Ovary (tissue), 9 donors: ENCODE results near the gene TXNDC2. TPM values are rescaled to one million over a fixed set of nuclear protein-coding genes. Genes with fewer than 3 reads are reported as not detected.

Source experiments
- DNase-seq, 5 donors: peaks; one replicate each; pipeline ENCODE4 v3.0.0-alpha.2; 2019 to 2020
- H3K27ac ChIP-seq, 2 donors: fragments of 200-600 bp; one replicate each; pipeline versions ENCODE4 v1.5.1 to v1.8.0; 2019 to 2022
- H3K27me3 ChIP-seq: fragments of 200-600 bp; one replicate; pipeline ENCODE4 v1.8.0; 2022
- H3K36me3 ChIP-seq: fragments of 200-600 bp; sonication (generic); one replicate; pipeline ENCODE4 v1.5.1; 2019
- H3K4me1 ChIP-seq: one replicate; pipeline ENCODE4 v1.8.1; 2013; ENCODE audit warnings: mild to moderate bottlenecking, moderate library complexity; ENCODE audit not compliant: insufficient read depth
- H3K4me3 ChIP-seq: fragments of 200-600 bp; sonication (generic); one replicate; pipeline ENCODE4 v1.5.1; 2017
- H3K9me3 ChIP-seq, 2 donors: fragments of 200-600 bp in 1 of 2; sonication (generic) in 1 of 2; one replicate each; pipeline versions ENCODE4 v1.5.1 to v1.8.1; 2013 to 2019; ENCODE audit warnings: mild to moderate bottlenecking in 1 of 2, moderate library complexity in 1 of 2
- CTCF ChIP-seq, 3 donors: fragments of 450-650 bp in 2 of 3; fragments of 200-600 bp in 1 of 3; IDR thresholded peaks; one replicate each; pipeline versions ENCODE4 v1.5.1 to v1.8.0; 2016 to 2022; ENCODE audit warnings: antibody characterized with exemption in 3 of 3, mild to moderate bottlenecking in 1 of 3
- EP300 ChIP-seq: sonication (generic); formaldehyde crosslinking; IDR thresholded peaks from one replicate; pipeline ENCODE4 v1.6.1; 2017; ENCODE audit warnings: antibody characterized with exemption
- POLR2A ChIP-seq: fragments of 450-650 bp; IDR thresholded peaks from one replicate; pipeline ENCODE4 v1.6.1; 2017; ENCODE audit warnings: antibody characterized with exemption, mild to moderate bottlenecking, moderate library complexity
- WGBS, 3 donors: extraction: QIAGEN DNeasy Blood & Tissue Kit in 1 of 3; methylation state at CpG; one replicate each; pipeline versions ENCODE4 v1.1.5 to v1.1.7; 2013 to 2017; 5-methylcytosine and 5-hydroxymethylcytosine counted together
- intact Hi-C, 4 donors: fragments of 100-400 bp; cut with DNase I; formaldehyde crosslinking; loops; one replicate each; pipeline versions ENCODE4 v1.11.0 to v1.15.1; 2022 to 2023
- polyA plus RNA-seq, 2 donors: library from polyadenylated mRNA; stranded (reverse); fragments of 200-250 nt in 1 of 2; fragments of 350-450 nt in 1 of 2; fragmentation: Illumina TruSeq in 1 of 2; extraction: RNeasy Lipid Tissue Mini Kit (QIAGEN cat#74804) in 1 of 2; gene quantifications; one replicate each; pipeline ENCODE4 v1.2.3, GENCODE V29; 2013 to 2014
- total RNA-seq, 7 donors: library from RNA; depleted of rRNA in 2 of 7; stranded (reverse); fragments of >200 nt in 2 of 7; fragmentation: NEBNext Ultra II Directional in 3 of 7; extraction: Animal tissue kit (Norgen Biotek cat#: 25700) in 3 of 7; gene quantifications; one replicate each; pipeline versions ENCODE4 v1.1.0 to v1.2.4, GENCODE V29; 2016 to 2023
- donor health status: DM: no; HTN: no; CAD: no; lungs with moderate emphysema.
- donor health status: DM: no; HTN: no; CAD: no.
- donor health status: Bipolar disorder and iron deficiency.
- donor health status: DM: yes; HTN: yes; CAD: no.
- donor health status: DM: no; HTN: no; CAD: no.
- donor health status: DM: yes; HTN: yes; CAD: no.

TXNDC2 gene
- total and polyA plus RNA-seq, 9 donors: 0.10 to 0.91 (median 0.36) TPM; not detected in 1

- DNase-seq: no peak
Observed at GRCh38 chr18:9884090-9884489, 1.7 kb upstream of the TXNDC2 start.

GRCh38 chr18:9884532-9885140 is 1.1 kb upstream of the TXNDC2 start:
- no peak for DNase-seq
- Histone ChIP-seq H3K4me3 (no peak overlapping the region), H3K9me3 (no peaks in the 10 kb centered on the region), H3K27ac (no peak overlapping the region), H3K27me3 (no peaks in the 10 kb centered on the region), H3K36me3 (no peaks in the 10 kb centered on the region), H3K4me1 (peaks cover 3% of the 10 kb centered on the region)
- WGBS, 3 donors: 88 to 92% (median 89%) methylated on average over 12 of the region's 12 CpGs
- no peak for TF ChIP-seq POLR2A
- TF ChIP-seq CTCF (IDR thresholded peaks at IDR 0.05): no peak
- TF ChIP-seq EP300: no peak
- intact Hi-C loops: no loop called here

More at GRCh38 chr18:9884090-9884489, 1.7 kb upstream of the TXNDC2 start:
- Histone ChIP-seq H3K27ac (no peak overlapping the region), H3K9me3 (no peaks in the 10 kb centered on the region), H3K36me3 (no peaks in the 10 kb centered on the region), H3K4me1 (peaks cover 3% of the 10 kb centered on the region), H3K4me3 (no peak overlapping the region), H3K27me3 (no peaks in the 10 kb centered on the region)
- WGBS, 3 donors: 92% methylated on average over 6 of the region's 6 CpGs
- TF ChIP-seq POLR2A (no peak), EP300 (no peak), CTCF (IDR thresholded peaks at IDR 0.05) (no peak)
- intact Hi-C loops: no loop called here

- WGBS, 3 donors: 94 to 98% (median 95%) methylated on average over 3 of the region's 3 CpGs
- DNase-seq: no peak
Observed at GRCh38 chr18:9886005-9886348, 204 bp downstream of the TXNDC2 start.

DNA sequence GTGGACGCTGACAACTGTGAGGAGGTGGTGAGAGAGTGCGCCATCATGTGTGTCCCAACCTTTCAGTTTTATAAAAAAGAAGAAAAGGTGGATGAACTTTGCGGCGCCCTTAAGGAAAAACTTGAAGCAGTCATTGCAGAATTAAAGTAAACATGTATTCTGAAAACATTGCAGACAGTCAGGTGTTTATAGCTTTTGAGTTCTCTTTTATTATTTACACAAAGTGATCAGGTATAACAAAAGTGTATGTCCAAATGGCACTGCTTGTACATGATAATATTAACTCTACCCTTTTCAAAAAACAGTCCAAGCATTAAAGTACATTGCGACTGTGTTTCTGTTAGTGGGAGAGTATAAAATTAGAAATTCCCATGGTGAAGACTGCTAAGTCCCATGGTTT is 2.2 kb downstream of the TXNDC2 start:
- intact Hi-C loops: no loop called here

More at GRCh38 chr18:9886005-9886348, 204 bp downstream of the TXNDC2 start:
- no peak for TF ChIP-seq CTCF (IDR thresholded peaks at IDR 0.05)
- TF ChIP-seq EP300: no peak
- no peak for TF ChIP-seq POLR2A
- intact Hi-C loops: no loop called here
- Histone ChIP-seq H3K36me3 (no peaks in the 10 kb centered on the region), H3K27me3 (no peaks in the 10 kb centered on the region), H3K9me3 (no peaks in the 10 kb centered on the region), H3K27ac (no peak overlapping the region), H3K4me3 (no peak overlapping the region), H3K4me1 (no peaks in the 10 kb centered on the region)

More for the DNA sequence above, 2.2 kb downstream of the TXNDC2 start:
- DNase-seq: no peak
- no peaks in the 10 kb centered on the region for H3K27me3 ChIP-seq
- no peak for TF ChIP-seq POLR2A
- TF ChIP-seq EP300: no peak
- TF ChIP-seq CTCF (IDR thresholded peaks at IDR 0.05): no peak
- H3K36me3 ChIP-seq: no peaks in the 10 kb centered on the region
- WGBS, 3 donors: 97% methylated on average over 5 of the region's 5 CpGs
- H3K4me3 ChIP-seq: no peak overlapping the region
- H3K9me3 ChIP-seq: no peaks in the 10 kb centered on the region
- no peak overlapping the region for H3K27ac ChIP-seq
- no peaks in the 10 kb centered on the region for H3K4me1 ChIP-seq
